GM12878 (cell line): Measurements from ENCODE around the gene PLA2G4E. TPM values are rescaled to one million over a fixed set of nuclear protein-coding genes. Genes with fewer than 3 reads are reported as not detected.
A peak's percentile ranks its signal among the peaks of the same experiment; 100 is the strongest.

Experiments used
- ATAC-seq: fragments of 200-7000 bp; cut with Tn5 transposase; 3 replicates; pipeline ENCODE4 v1.9.1; 2020; ENCODE audit warnings: mild to moderate bottlenecking, moderate library complexity
- BruUV-seq: library from RNA; stranded (reverse); fragments of 400-500 nt; replicated peaks from 2 replicates; lab custom pipeline; 2021; lab: Mats Ljungman, UMichigan
- CTCF ChIA-PET: fragments of 300-600 bp; sonication (Branson Sonifier 250); formaldehyde crosslinking; extraction: SDS; loops from one replicate; lab custom pipeline; 2021; ENCODE audit warnings: inconsistent platforms; lab: Yijun Ruan, JAX
- POLR2A ChIA-PET: fragments of 350-600 bp; formaldehyde crosslinking; extraction: SDS; loops from one replicate; lab custom pipeline; 2021; ENCODE audit warnings: inconsistent platforms; lab: Charles Lee
- RAD21 ChIA-PET: fragments of 300-600 bp; sonication (Branson Sonifier 250); formaldehyde crosslinking; loops from one replicate; lab custom pipeline; 2023; ENCODE audit warnings: antibody characterized with exemption; ENCODE audit not compliant: unreplicated experiment; lab: Charles Lee
- SMC1A ChIA-PET: fragments of 300-600 bp; sonication (Branson Sonifier 250); formaldehyde crosslinking; loops from one replicate; lab custom pipeline; 2023; ENCODE audit not compliant: unreplicated experiment, uncharacterized antibody; lab: Charles Lee
- DNase-seq: peaks from one replicate; pipeline ENCODE4 v3.0.0-alpha.2; 2011; ENCODE audit warnings: low read depth, low spot score
- FAIRE-seq: peaks from 3 replicates; lab custom pipeline; 2011; peaks lifted over from hg19 to GRCh38; lab: Jason Lieb, UNC
- H2AFZ ChIP-seq: 2 replicates; pipeline ENCODE4 v1.6.0; 2011; ENCODE audit warnings: low read depth, low read length, control low read depth; ENCODE audit not compliant: control insufficient read depth
- H3K27ac ChIP-seq: 2 replicates; pipeline ENCODE4 v1.5.1; 2011; ENCODE audit warnings: control low read depth; ENCODE audit not compliant: control insufficient read depth, insufficient read depth
- H3K27me3 ChIP-seq, 2 experiments: replicated peaks in 1 of 2; 2 replicates each; pipeline versions ENCODE4 v1.6.0 to v1.6.1; 2011; ENCODE audit warnings: low read length in 1 of 2; ENCODE audit not compliant: control insufficient read depth in 2 of 2, insufficient read depth in 2 of 2
- H3K36me3 ChIP-seq, 2 experiments: 2 replicates each; pipeline ENCODE4 v1.5.1; 2011; ENCODE audit warnings: low read length in 1 of 2; ENCODE audit not compliant: control insufficient read depth in 2 of 2, insufficient read depth in 2 of 2
- H3K4me1 ChIP-seq: 2 replicates; pipeline ENCODE4 v1.6.1; 2011; ENCODE audit warnings: mild to moderate bottlenecking, low read length, moderate library complexity, mixed read lengths; ENCODE audit not compliant: control insufficient read depth, insufficient read depth
- H3K4me2 ChIP-seq: 2 replicates; pipeline ENCODE4 v1.6.0; 2011; ENCODE audit warnings: control low read depth; ENCODE audit not compliant: control insufficient read depth, insufficient read depth
- H3K4me3 ChIP-seq: fragments of 200-600 bp; sonication (generic); 2 replicates; pipeline ENCODE4 v1.5.1; 2016
- H3K79me2 ChIP-seq: 2 replicates; pipeline ENCODE4 v1.6.0; 2011; ENCODE audit warnings: low read length; ENCODE audit not compliant: control insufficient read depth, insufficient read depth
- H3K9ac ChIP-seq: 2 replicates; pipeline ENCODE4 v1.8.0; 2011; ENCODE audit warnings: low read length, control low read depth, mixed read lengths; ENCODE audit not compliant: control insufficient read depth, insufficient read depth
- H3K9me3 ChIP-seq: replicated peaks from 3 replicates; pipeline ENCODE4 v1.5.1; 2011; ENCODE audit warnings: mild to moderate bottlenecking, low read length; ENCODE audit not compliant: control insufficient read depth, insufficient read depth
- H4K20me1 ChIP-seq: 2 replicates; pipeline ENCODE4 v1.6.0; 2011; ENCODE audit not compliant: control insufficient read depth, insufficient read depth
- EED ChIP-seq: sonication (generic); IDR thresholded peaks from 2 replicates; pipeline ENCODE4 v1.6.1; 2016; ENCODE audit warnings: antibody characterized with exemption, low read depth
- EGR1 ChIP-seq, 2 experiments: IDR thresholded peaks; 1 replicate in 1 of 2; 2 replicates in 1 of 2; pipeline ENCODE4 v1.6.1; 2011 to 2012; ENCODE audit warnings: low read depth in 2 of 2, low read length in 2 of 2, borderline replicate concordance in 1 of 2, mild to moderate bottlenecking in 1 of 2, moderate library complexity in 1 of 2
- ETV6 ChIP-seq, 2 experiments: fragments of 450-650 bp in 1 of 2; IDR thresholded peaks in 1 of 2; conservative IDR thresholded peaks in 1 of 2; 2 replicates each; pipeline ENCODE4 v1.6.1; 2014; ENCODE audit warnings: antibody characterized with exemption in 1 of 2, borderline replicate concordance in 1 of 2, low read depth in 1 of 2, mild to moderate bottlenecking in 1 of 2, moderate library complexity in 1 of 2
- POLR2A ChIP-seq: IDR thresholded peaks from 2 replicates; pipeline ENCODE4 v1.6.1; 2011; ENCODE audit warnings: low read depth, mild to moderate bottlenecking, low read length
- POLR2AphosphoS5 ChIP-seq: IDR thresholded peaks from 2 replicates; pipeline ENCODE4 v1.6.1; 2011; ENCODE audit warnings: mild to moderate bottlenecking, low read length, inconsistent platforms
- RAD21 ChIP-seq: IDR thresholded peaks from 2 replicates; pipeline ENCODE4 v1.6.1; 2011; ENCODE audit warnings: mild to moderate bottlenecking, low read depth, low read length, moderate library complexity; ENCODE audit not compliant: insufficient read depth
- RUNX3 ChIP-seq: IDR thresholded peaks from 2 replicates; pipeline ENCODE4 v1.6.1; 2012; ENCODE audit warnings: low read length, inconsistent platforms
- ZBED1 ChIP-seq: IDR thresholded peaks from 2 replicates; pipeline ENCODE4 v1.6.1; 2016; ENCODE audit warnings: borderline replicate concordance
- WGBS: methylation state at CpG from one replicate; pipeline ENCODE4 v1.1.6; 2016; ENCODE audit warnings: low lambda C conversion rate; ENCODE audit not compliant: insufficient replicate concordance, insufficient coverage; ENCODE audit errors: missing lambda C conversion rate; 5-methylcytosine and 5-hydroxymethylcytosine counted together
- in situ Hi-C: fragments of 300-500 bp; cut with MboI; formaldehyde crosslinking; loops from 9 replicates; pipeline ENCODE4 v1.14.3; 2018; ENCODE audit warnings: mixed read lengths
- intact Hi-C: fragments of 100-400 bp; cut with micrococcal nuclease; formaldehyde crosslinking; loops from one replicate; pipeline ENCODE4 v1.14.2; 2022; ENCODE audit not compliant: unreplicated experiment
- polyA plus RNA-seq, 11 experiments: library from polyadenylated mRNA; depleted of rRNA in 4 of 11; unstranded in 6 of 11; stranded (reverse) in 5 of 11; fragments of >200 nt; fragmentation: Nextera tagmentation in 4 of 11; fragmentation: Illumina TruSeq in 1 of 11; extraction: Ambion mirVana in 4 of 11; extraction: Trizol in 1 of 11; gene quantifications; 1 replicate in 1 of 11; 2 replicates in 10 of 11; pipeline versions ENCODE4 v1.2.1 to v1.2.3, GENCODE V29; 2011 to 2016; ENCODE audit warnings: inconsistent platforms in 2 of 11, missing spikeins in 2 of 11, low read depth in 1 of 11
- total RNA-seq, 4 experiments: library from RNA; depleted of rRNA in 3 of 4; stranded (reverse); fragments of >200 nt in 3 of 4; fragmentation: Illumina TruSeq in 1 of 4; extraction: Trizol in 1 of 4; gene quantifications; 2 replicates each; pipeline versions ENCODE4 v1.2.1 to v1.2.3, GENCODE V29; 2013 to 2021
- TF ChIP-seq, protein P1 (sequence below): fragments of 450-650 bp; formaldehyde crosslinking; IDR thresholded peaks from 2 replicates; pipeline ENCODE4 v1.4.0; 2022; ENCODE audit warnings: mild to moderate bottlenecking, moderate library complexity
- TF ChIP-seq, protein P2 (sequence below), 3 experiments: IDR thresholded peaks in 2 of 3; conservative IDR thresholded peaks in 1 of 3; 2 replicates each; pipeline ENCODE4 v1.5.1; 2011; ENCODE audit warnings: low read depth in 3 of 3, low read length in 3 of 3, mild to moderate bottlenecking in 3 of 3, control low read depth in 2 of 3, moderate library complexity in 2 of 3, inconsistent platforms in 1 of 3, mixed read lengths in 1 of 3; ENCODE audit not compliant: control insufficient read depth in 2 of 3, insufficient read depth in 1 of 3; ENCODE audit errors: extremely low read depth in 1 of 3
- TF ChIP-seq, protein P3 (sequence below): IDR thresholded peaks from 2 replicates; pipeline ENCODE4 v1.6.1; 2011; ENCODE audit warnings: low read depth, low read length, improper control_type of control experiment, borderline replicate concordance

The PLA2G4E gene
- total and polyA plus RNA-seq, 10 of the 15 experiments (the other 5 are each of a cell fraction or from before 2014, with no cell fraction given): 0.05 to 0.32 (median 0.06) TPM; not detected in 5

DNA sequence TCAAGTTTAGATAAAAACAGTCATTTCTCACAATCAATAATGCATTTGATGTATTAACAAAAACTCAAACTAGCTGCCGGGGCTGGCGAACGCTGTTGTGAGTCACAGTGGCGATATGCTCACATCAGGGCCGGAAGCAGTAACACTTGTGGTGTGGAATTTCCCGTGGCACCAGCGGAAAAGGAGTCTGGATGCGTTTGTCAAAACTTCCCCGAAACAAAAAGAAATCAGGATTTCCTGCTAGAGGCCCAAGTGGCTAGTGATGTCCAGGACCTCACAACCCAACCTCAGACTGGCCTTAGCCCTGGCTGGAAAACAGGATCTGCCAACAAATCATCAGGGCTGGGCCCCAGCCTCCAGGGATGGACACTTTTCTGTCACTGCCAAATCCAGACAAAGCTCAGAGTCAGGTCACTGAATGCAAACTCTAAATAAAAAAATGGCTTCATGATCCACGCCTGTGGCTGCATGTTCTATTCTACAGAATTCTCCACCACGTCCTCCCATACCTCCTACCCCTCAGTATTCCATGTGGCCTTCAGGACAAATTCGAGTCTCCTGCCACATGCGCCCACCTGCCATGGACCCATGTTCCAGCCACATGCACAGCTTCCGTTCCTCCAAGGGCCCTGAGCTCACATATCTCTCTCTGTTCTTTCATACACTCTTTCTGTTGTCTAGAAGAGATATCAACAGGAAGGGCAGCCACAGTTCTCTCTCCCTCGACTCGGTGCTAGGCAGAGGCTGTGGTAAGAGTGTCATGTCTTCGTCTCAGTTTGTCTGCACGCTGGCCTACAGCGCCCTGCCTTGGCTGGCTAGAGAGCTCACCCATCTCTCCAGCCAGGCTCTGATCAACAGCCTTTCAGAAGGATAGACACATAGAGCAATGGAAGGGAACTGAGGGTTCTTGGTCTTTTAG, 83.9 kb downstream of the PLA2G4E start:
- Histone ChIP-seq H3K9me3 (no peaks in the 10 kb centered on the region), H2AFZ (no peak overlapping the region), H3K4me3 (no peak overlapping the region), H3K79me2 (peaks cover 26% of the 10 kb centered on the region), H3K9ac (no peak overlapping the region), H3K27me3 (no peaks in the 10 kb centered on the region), H3K27ac (peak overlapping the region; percentile 45), H4K20me1 (no peaks in the 10 kb centered on the region), H3K4me1 (peaks cover 34% of the 10 kb centered on the region), H3K4me2 (no peak overlapping the region; the same call in 1 of the 2 replicates), H3K36me3 (peaks cover 14 to 40% of the 10 kb centered on the region in 2 experiments)
- WGBS: 87% methylated on average over 19 of the region's 19 CpGs
- no peak for FAIRE-seq
- no peak for TF ChIP-seq ZBED1
- peak; percentile 77 for TF ChIP-seq POLR2AphosphoS5
- TF ChIP-seq POLR2A: peak; percentile 48; the same call in 1 of the 2 replicates
- peak; percentile 72 for TF ChIP-seq RUNX3
- TF ChIP-seq ETV6 (conservative IDR thresholded peaks at IDR 0.05 in 1 of 2, IDR thresholded peaks at IDR 0.05 in 1 of 2; ENCODE audit: borderline replicate concordance in 1 of 2, low read depth in 1 of 2): peak in 1 of 2 experiments; percentile 60; a peak in 2 of 4 replicates
- TF ChIP-seq, protein P1, sequence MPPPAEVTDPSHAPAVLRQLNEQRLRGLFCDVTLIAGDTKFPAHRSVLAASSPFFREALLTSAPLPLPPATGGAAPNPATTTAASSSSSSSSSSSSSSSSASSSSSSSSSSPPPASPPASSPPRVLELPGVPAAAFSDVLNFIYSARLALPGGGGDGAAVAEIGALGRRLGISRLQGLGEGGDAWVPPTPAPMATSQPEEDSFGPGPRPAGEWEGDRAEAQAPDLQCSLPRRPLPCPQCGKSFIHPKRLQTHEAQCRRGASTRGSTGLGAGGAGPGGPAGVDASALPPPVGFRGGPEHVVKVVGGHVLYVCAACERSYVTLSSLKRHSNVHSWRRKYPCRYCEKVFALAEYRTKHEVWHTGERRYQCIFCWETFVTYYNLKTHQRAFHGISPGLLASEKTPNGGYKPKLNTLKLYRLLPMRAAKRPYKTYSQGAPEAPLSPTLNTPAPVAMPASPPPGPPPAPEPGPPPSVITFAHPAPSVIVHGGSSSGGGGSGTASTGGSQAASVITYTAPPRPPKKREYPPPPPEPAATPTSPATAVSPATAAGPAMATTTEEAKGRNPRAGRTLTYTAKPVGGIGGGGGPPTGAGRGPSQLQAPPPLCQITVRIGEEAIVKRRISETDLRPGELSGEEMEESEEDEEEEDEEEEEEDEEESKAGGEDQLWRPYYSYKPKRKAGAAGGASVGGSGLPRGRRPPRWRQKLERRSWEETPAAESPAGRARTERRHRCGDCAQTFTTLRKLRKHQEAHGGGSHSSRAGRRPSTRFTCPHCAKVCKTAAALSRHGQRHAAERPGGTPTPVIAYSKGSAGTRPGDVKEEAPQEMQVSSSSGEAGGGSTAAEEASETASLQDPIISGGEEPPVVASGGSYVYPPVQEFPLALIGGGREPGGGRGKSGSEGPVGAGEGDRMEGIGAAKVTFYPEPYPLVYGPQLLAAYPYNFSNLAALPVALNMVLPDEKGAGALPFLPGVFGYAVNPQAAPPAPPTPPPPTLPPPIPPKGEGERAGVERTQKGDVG (CRISPR knock-in tag): no peak
- TF ChIP-seq, protein P2, sequence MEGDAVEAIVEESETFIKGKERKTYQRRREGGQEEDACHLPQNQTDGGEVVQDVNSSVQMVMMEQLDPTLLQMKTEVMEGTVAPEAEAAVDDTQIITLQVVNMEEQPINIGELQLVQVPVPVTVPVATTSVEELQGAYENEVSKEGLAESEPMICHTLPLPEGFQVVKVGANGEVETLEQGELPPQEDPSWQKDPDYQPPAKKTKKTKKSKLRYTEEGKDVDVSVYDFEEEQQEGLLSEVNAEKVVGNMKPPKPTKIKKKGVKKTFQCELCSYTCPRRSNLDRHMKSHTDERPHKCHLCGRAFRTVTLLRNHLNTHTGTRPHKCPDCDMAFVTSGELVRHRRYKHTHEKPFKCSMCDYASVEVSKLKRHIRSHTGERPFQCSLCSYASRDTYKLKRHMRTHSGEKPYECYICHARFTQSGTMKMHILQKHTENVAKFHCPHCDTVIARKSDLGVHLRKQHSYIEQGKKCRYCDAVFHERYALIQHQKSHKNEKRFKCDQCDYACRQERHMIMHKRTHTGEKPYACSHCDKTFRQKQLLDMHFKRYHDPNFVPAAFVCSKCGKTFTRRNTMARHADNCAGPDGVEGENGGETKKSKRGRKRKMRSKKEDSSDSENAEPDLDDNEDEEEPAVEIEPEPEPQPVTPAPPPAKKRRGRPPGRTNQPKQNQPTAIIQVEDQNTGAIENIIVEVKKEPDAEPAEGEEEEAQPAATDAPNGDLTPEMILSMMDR (IDR thresholded peaks at IDR 0.05 in 2 of 3, conservative IDR thresholded peaks at IDR 0.05 in 1 of 3; ENCODE audit: control insufficient read depth in 2 of 3, extremely low read depth in 1 of 3, insufficient read depth in 1 of 3, low read depth in 3 of 3, low read length in 3 of 3): peak; percentile 6 to 31 (median 29); a peak in 4 of 6 replicates
- TF ChIP-seq EED: peak; percentile 44; the same call in 1 of the 2 replicates
- 0 out of 3 replicates have a peak, but pooled peaks of 1 of the 2 experiments have one; percentile 27 for TF ChIP-seq EGR1 (IDR thresholded peaks at IDR 0.05; ENCODE audit: borderline replicate concordance in 1 of 2, low read depth in 2 of 2, low read length in 2 of 2)
- TF ChIP-seq, protein P3, sequence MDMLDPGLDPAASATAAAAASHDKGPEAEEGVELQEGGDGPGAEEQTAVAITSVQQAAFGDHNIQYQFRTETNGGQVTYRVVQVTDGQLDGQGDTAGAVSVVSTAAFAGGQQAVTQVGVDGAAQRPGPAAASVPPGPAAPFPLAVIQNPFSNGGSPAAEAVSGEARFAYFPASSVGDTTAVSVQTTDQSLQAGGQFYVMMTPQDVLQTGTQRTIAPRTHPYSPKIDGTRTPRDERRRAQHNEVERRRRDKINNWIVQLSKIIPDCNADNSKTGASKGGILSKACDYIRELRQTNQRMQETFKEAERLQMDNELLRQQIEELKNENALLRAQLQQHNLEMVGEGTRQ: no peak
- peak; percentile 30 for TF ChIP-seq RAD21
- CTCF ChIA-PET: interaction anchor here (0.9 to 2.8 kb wide), 7 partner anchors 8 to 163 kb away, joined by 3 to 16 read pairs (median 3); partner anchors contain the start of gene MAPKBP1
- peak; percentile 10; the same call in 1 of the 3 replicates for ATAC-seq
- POLR2A ChIA-PET: interaction anchor here (0.6 to 4.5 kb wide), 3 partner anchors 10 to 923 kb away, joined by 3 to 42 read pairs (median 4); partner anchors contain the start of gene EHD4
- no TSS peak for BruUV-seq
- RAD21 ChIA-PET: interaction anchor here (0.7 to 2.8 kb wide), 5 partner anchors 16 to 164 kb away, joined by 3 to 18 read pairs (median 5); no protein-coding TSS in a partner anchor
- SMC1A ChIA-PET: interaction anchor here (0.9 to 12.1 kb wide), 9 partner anchors 12 to 41 kb away, joined by 3 to 179 read pairs (median 5); partner anchors contain the start of gene EHD4
- in situ Hi-C loops: no loop called here
- intact Hi-C loops: no loop called here
- no peak for DNase-seq
